ENCODE data around the gene PAFAH2. TPM values are rescaled to one million over a fixed set of nuclear protein-coding genes. Genes with fewer than 3 reads are reported as not detected.

Gene PAFAH2
- total and polyA plus RNA-seq, 2 of the 13 experiments (the other 11 are each of a cell fraction or from before 2014, with no cell fraction given), result 6.9 to 9.4 TPM

DNA sequence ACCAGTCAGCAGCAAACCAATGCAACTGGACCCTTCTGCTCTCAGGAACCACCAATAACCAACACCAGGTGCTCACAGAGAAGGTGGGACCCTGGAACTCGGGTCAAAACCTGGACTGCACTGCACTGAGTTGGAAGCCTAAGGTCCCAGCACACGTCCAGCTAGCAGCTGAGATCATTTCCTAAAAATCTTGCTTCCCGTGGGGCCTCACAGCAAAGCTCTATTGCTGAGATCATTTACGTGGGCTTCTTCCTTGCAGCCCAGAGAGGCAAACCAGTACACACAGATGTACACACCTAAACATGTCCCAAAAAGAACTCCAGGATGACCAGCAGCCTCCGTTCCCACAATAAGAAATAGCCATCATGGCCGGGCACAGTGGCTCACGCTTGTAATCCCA lies 68.8 kb downstream of the PAFAH2 start (continued):
- TF ChIP-seq, protein P1, sequence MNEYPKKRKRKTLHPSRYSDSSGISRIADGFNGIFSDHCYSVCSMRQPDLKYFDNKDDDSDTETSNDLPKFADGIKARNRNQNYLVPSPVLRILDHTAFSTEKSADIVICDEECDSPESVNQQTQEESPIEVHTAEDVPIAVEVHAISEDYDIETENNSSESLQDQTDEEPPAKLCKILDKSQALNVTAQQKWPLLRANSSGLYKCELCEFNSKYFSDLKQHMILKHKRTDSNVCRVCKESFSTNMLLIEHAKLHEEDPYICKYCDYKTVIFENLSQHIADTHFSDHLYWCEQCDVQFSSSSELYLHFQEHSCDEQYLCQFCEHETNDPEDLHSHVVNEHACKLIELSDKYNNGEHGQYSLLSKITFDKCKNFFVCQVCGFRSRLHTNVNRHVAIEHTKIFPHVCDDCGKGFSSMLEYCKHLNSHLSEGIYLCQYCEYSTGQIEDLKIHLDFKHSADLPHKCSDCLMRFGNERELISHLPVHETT (CRISPR knock-in tag; conservative IDR thresholded peaks at IDR 0.05), result no peak
- TF ChIP-seq SIX1 (CRISPR knock-in tag; IDR thresholded peaks at IDR 0.05; ENCODE audit: borderline replicate concordance) (no peak), SMAD1 (CRISPR knock-in tag; IDR thresholded peaks at IDR 0.05; ENCODE audit: borderline replicate concordance, low read depth) (no peak), NAIF1 (CRISPR knock-in tag; IDR thresholded peaks at IDR 0.05; ENCODE audit: borderline replicate concordance) (no peak)
- TF ChIP-seq, protein P2, sequence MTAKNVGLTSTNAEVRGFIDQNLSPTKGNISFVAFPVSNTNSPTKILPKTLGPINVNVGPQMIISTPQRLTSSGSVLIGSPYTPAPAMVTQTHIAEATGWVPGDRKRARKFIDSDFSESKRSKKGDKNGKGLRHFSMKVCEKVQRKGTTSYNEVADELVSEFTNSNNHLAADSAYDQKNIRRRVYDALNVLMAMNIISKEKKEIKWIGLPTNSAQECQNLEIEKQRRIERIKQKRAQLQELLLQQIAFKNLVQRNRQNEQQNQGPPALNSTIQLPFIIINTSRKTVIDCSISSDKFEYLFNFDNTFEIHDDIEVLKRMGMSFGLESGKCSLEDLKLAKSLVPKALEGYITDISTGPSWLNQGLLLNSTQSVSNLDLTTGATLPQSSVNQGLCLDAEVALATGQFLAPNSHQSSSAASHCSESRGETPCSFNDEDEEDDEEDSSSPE (CRISPR knock-in tag; IDR thresholded peaks at IDR 0.05), result no peak

GRCh38 chr1:25927521-25928265 lies 70.2 kb downstream of the PAFAH2 start:
- no peak for FAIRE-seq
- H3K27me3 ChIP-seq (ENCODE audit: control insufficient read depth in 1 of 2, insufficient read depth in 2 of 2, low read length in 2 of 2), result peaks cover 4 to 12% of the 10 kb centered on the region in 2 experiments
- in situ Hi-C loops (cut with HindIII; ENCODE audit: extremely low pct_ligation_motif_present, low pct_unique_long_range_greater_than_20kb), result no loop called here
- no peak overlapping the region for H3K9ac ChIP-seq (ENCODE audit: insufficient read depth, low read depth, low read length)
- no peaks in the 10 kb centered on the region for H3K9me3 ChIP-seq (ENCODE audit: low read length)
- H4K20me1 ChIP-seq (ENCODE audit: insufficient read depth, low read length), result no peaks in the 10 kb centered on the region
- no peak for ATAC-seq
- ChIA-PET CTCF (ENCODE audit: low intra/inter-chr PET ratio, low total read pairs) (no interaction called here), POLR2A (no interaction called here)
- TF ChIP-seq IRF2 (CRISPR knock-in tag; IDR thresholded peaks at IDR 0.05) (no peak), RFX3 (CRISPR knock-in tag; IDR thresholded peaks at IDR 0.05) (peak; percentile 40; the same call in 1 of the 2 replicates)
- TF ChIP-seq, protein P3, sequence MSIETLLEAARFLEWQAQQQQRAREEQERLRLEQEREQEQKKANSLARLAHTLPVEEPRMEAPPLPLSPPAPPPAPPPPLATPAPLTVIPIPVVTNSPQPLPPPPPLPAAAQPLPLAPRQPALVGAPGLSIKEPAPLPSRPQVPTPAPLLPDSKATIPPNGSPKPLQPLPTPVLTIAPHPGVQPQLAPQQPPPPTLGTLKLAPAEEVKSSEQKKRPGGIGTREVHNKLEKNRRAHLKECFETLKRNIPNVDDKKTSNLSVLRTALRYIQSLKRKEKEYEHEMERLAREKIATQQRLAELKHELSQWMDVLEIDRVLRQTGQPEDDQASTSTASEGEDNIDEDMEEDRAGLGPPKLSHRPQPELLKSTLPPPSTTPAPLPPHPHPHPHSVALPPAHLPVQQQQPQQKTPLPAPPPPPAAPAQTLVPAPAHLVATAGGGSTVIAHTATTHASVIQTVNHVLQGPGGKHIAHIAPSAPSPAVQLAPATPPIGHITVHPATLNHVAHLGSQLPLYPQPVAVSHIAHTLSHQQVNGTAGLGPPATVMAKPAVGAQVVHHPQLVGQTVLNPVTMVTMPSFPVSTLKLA (IDR thresholded peaks at IDR 0.05), result peak; percentile 67
- peaks cover 13% of the 10 kb centered on the region for H3K4me1 ChIP-seq (ENCODE audit: insufficient read depth, low read length)
- BruUV-seq (replicated peaks), result no TSS peak
- WGBS (ENCODE audit: low lambda C conversion rate), result 55% methylated on average over 5 of the region's 5 CpGs
- no peaks in the 10 kb centered on the region for H3K36me3 ChIP-seq (replicated peaks in 1 of 2; ENCODE audit: control insufficient read depth in 1 of 2, insufficient read depth in 2 of 2, low read length in 2 of 2)
- H3K4me2 ChIP-seq (ENCODE audit: low read depth, low read length), result no peak overlapping the region
- no peak overlapping the region for H2AFZ ChIP-seq (ENCODE audit: low read length)
- no peak overlapping the region for H3K4me3 ChIP-seq (replicated peaks in 1 of 3; ENCODE audit: insufficient read depth in 1 of 3, low read depth in 2 of 3, low read length in 3 of 3)
- intact Hi-C loops (cut with micrococcal nuclease; ENCODE audit: unreplicated experiment), result no loop called here
- no peak overlapping the region for H3K27ac ChIP-seq (ENCODE audit: extremely low read length, insufficient read depth, low read length)
- DNase-seq (ENCODE audit: low spot score), result no peak
- H3K79me2 ChIP-seq (ENCODE audit: insufficient read depth, low read length), result no peaks in the 10 kb centered on the region
